Fibroblast of skin of left biceps (primary cell): ENCODE data around the gene SCG2.

Source experiments
- DNase-seq, 2 experiments: peaks; one replicate each; pipeline ENCODE4 v3.0.0-alpha.2; 2013; ENCODE audit warnings: low read depth in 2 of 2

Gene SCG2

GRCh38 chr2:223580951-223581350 lies 21.2 kb downstream of the SCG2 start:
- peak; percentile 47 to 49 for DNase-seq

- no peak for DNase-seq
Measured at GRCh38 chr2:223578846-223579245, 23.3 kb downstream of the SCG2 start.

GRCh38 chr2:223576873-223577272 lies 25.3 kb downstream of the SCG2 start:
- peak; percentile 74 to 79 for DNase-seq

GRCh38 chr2:223570784-223571183 lies 31.4 kb downstream of the SCG2 start:
- no peak for DNase-seq

- no peak for DNase-seq
Measured at GRCh38 chr2:223566396-223566795, 35.8 kb downstream of the SCG2 start.

GRCh38 chr2:223563462-223563861 lies 38.7 kb downstream of the SCG2 start:
- DNase-seq = no peak

- DNase-seq = no peak
Measured at GRCh38 chr2:223562078-223562477, 40.1 kb downstream of the SCG2 start.

- DNase-seq = no peak
Measured at GRCh38 chr2:223560749-223561435, 41.3 kb downstream of the SCG2 start.

- no peak for DNase-seq
Measured at GRCh38 chr2:223558970-223559369, 43.2 kb downstream of the SCG2 start.

- no peak for DNase-seq
Measured at GRCh38 chr2:223554923-223555322, 47.2 kb downstream of the SCG2 start.

GRCh38 chr2:223549215-223549614 lies 52.9 kb downstream of the SCG2 start:
- peak; percentile 88 for DNase-seq

- DNase-seq = no peak
Measured at GRCh38 chr2:223548194-223548593, 54.0 kb downstream of the SCG2 start.
